Esophagus squamous epithelium (tissue), 5 donors: Measurements from ENCODE around the gene SUDS3. TPM values are rescaled to one million over a fixed set of nuclear protein-coding genes. Genes with fewer than 3 reads are reported as not detected.

ENCODE experiments used
- DNase-seq: peaks from one replicate; lab custom pipeline; 2025; lab: John Stamatoyannopoulos, UW
- H3K27ac ChIP-seq, 4 donors: fragments of 200-600 bp; sonication (generic); one replicate each; pipeline ENCODE4 v1.5.1; 2016 to 2019; ENCODE audit warnings: mild to moderate bottlenecking in 1 of 4
- H3K27me3 ChIP-seq, 4 donors: fragments of 200-600 bp; sonication (generic); 1 replicate in 3 of 4; 2 replicates in 1 of 4; pipeline versions ENCODE4 v1.5.1 to v1.6.0; 2017 to 2021; ENCODE audit warnings: antibody characterized with exemption in 1 of 4
- H3K36me3 ChIP-seq, 3 donors: fragments of 200-600 bp; sonication (generic); one replicate each; pipeline ENCODE4 v1.5.1; 2016 to 2019
- H3K4me1 ChIP-seq, 3 donors: fragments of 200-600 bp; sonication (generic); one replicate each; pipeline ENCODE4 v1.5.1; 2017 to 2019
- H3K4me3 ChIP-seq, 4 donors: fragments of 200-600 bp; sonication (generic); 1 replicate in 3 of 4; 2 replicates in 1 of 4; pipeline ENCODE4 v1.5.1; 2016 to 2019; ENCODE audit warnings: mild to moderate bottlenecking in 2 of 4, moderate library complexity in 1 of 4
- H3K9me3 ChIP-seq, 3 donors: fragments of 200-600 bp; sonication (generic); one replicate each; pipeline ENCODE4 v1.5.1; 2016 to 2019
- POLR2A ChIP-seq, 4 donors: fragments of 450-650 bp; IDR thresholded peaks; one replicate each; pipeline ENCODE4 v1.6.1; 2017; ENCODE audit warnings: antibody characterized with exemption in 4 of 4, mild to moderate bottlenecking in 4 of 4, moderate library complexity in 3 of 4
- WGBS, 2 donors: methylation state at CpG; one replicate each; pipeline ENCODE4 v1.1.5; 2018; 5-methylcytosine and 5-hydroxymethylcytosine counted together
- intact Hi-C: fragments of 100-400 bp; cut with DNase I; formaldehyde crosslinking; loops from one replicate; pipeline ENCODE4 v1.15.0; 2022
- total RNA-seq, 4 donors: library from RNA; depleted of rRNA; stranded (reverse); fragments of >200 nt; gene quantifications; one replicate each; pipeline ENCODE4 v1.1.0, GENCODE V29; 2016
- TF ChIP-seq, protein P1 (sequence below), 6 experiments: fragments of 450-650 bp in 4 of 6; fragments of 200-600 bp in 2 of 6; sonication (generic) in 2 of 6; IDR thresholded peaks; one replicate each; pipeline ENCODE4 v1.5.1; 2016 to 2019; ENCODE audit warnings: antibody characterized with exemption in 6 of 6, mild to moderate bottlenecking in 4 of 6, moderate library complexity in 4 of 6
- donor health status: DM: yes; HTN: yes; CAD: no.

Gene SUDS3
- total RNA-seq, 4 donors from 2014 or later = 43.3 to 55.0 (median 44.8) TPM

GRCh38 chr12:118448341-118448740 is 72.0 kb downstream of the SUDS3 start:
- Histone ChIP-seq H3K36me3 (no peaks in the 10 kb centered on the region), H3K27me3 (peaks cover 0 to 5% (median 0%) of the 10 kb centered on the region in 4 donors), H3K27ac (no peak overlapping the region), H3K4me1 (no peaks in the 10 kb centered on the region), H3K9me3 (no peaks in the 10 kb centered on the region), H3K4me3 (no peak overlapping the region)
- no peak for TF ChIP-seq POLR2A (IDR thresholded peaks at IDR 0.05)
- TF ChIP-seq, protein P1, sequence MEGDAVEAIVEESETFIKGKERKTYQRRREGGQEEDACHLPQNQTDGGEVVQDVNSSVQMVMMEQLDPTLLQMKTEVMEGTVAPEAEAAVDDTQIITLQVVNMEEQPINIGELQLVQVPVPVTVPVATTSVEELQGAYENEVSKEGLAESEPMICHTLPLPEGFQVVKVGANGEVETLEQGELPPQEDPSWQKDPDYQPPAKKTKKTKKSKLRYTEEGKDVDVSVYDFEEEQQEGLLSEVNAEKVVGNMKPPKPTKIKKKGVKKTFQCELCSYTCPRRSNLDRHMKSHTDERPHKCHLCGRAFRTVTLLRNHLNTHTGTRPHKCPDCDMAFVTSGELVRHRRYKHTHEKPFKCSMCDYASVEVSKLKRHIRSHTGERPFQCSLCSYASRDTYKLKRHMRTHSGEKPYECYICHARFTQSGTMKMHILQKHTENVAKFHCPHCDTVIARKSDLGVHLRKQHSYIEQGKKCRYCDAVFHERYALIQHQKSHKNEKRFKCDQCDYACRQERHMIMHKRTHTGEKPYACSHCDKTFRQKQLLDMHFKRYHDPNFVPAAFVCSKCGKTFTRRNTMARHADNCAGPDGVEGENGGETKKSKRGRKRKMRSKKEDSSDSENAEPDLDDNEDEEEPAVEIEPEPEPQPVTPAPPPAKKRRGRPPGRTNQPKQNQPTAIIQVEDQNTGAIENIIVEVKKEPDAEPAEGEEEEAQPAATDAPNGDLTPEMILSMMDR (IDR thresholded peaks at IDR 0.05) = no peak
- intact Hi-C loops = no loop called here
- no peak for DNase-seq
- 69 to 83% methylated on average over 1 of the region's 1 CpG for WGBS, 2 donors

- no peaks in the 10 kb centered on the region for H3K27me3 ChIP-seq
- 39 to 52% methylated on average over 3 of the region's 3 CpGs for WGBS, 2 donors
Measured at GRCh38 chr12:118455327-118455726, 79.0 kb downstream of the SUDS3 start.

DNA sequence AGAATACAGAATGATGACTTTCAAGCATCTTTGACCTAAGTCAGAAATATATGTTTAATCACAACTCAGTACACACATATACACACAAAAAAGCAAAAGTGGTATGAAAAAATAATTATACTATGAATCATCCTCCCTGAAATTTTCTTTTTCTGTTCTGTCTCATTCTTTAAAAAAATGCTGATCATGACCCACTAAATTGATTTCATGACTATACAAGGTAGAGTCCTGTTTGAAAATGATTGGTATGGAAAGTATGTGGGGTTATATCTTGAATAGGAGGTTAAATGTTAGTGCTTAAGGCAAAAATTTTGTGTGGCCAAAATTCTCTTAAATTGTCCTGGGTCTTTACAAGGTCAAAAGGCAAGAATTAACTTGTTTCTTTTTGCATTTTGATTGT is 80.4 kb downstream of the SUDS3 start:
- H3K36me3 ChIP-seq = no peaks in the 10 kb centered on the region
- H3K27me3 ChIP-seq = no peaks in the 10 kb centered on the region
- no peak overlapping the region for H3K27ac ChIP-seq
- no peak for DNase-seq
- intact Hi-C loops = no loop called here
- TF ChIP-seq, protein P1 (IDR thresholded peaks at IDR 0.05) = no peak
- no peak for TF ChIP-seq POLR2A (IDR thresholded peaks at IDR 0.05)
- no peak overlapping the region for H3K4me3 ChIP-seq
- H3K9me3 ChIP-seq = no peaks in the 10 kb centered on the region
- no peaks in the 10 kb centered on the region for H3K4me1 ChIP-seq

More at GRCh38 chr12:118455327-118455726, 79.0 kb downstream of the SUDS3 start:
- no peak overlapping the region for H3K4me3 ChIP-seq
- no peak for DNase-seq
- intact Hi-C loops = no loop called here
- no peaks in the 10 kb centered on the region for H3K36me3 ChIP-seq
- no peaks in the 10 kb centered on the region for H3K9me3 ChIP-seq
- TF ChIP-seq, protein P1 (IDR thresholded peaks at IDR 0.05) = no peak
- TF ChIP-seq POLR2A (IDR thresholded peaks at IDR 0.05) = no peak
- no peaks in the 10 kb centered on the region for H3K4me1 ChIP-seq
- H3K27ac ChIP-seq = no peak overlapping the region

GRCh38 chr12:118459110-118459509 is 82.8 kb downstream of the SUDS3 start:
- Histone ChIP-seq H3K27ac (no peak overlapping the region), H3K27me3 (no peaks in the 10 kb centered on the region), H3K4me1 (no peaks in the 10 kb centered on the region), H3K4me3 (no peak overlapping the region), H3K9me3 (no peaks in the 10 kb centered on the region), H3K36me3 (no peaks in the 10 kb centered on the region)
- no peak for DNase-seq
- intact Hi-C loops = no loop called here
- WGBS, 2 donors = 91 to 93% methylated on average over 4 of the region's 4 CpGs
- TF ChIP-seq, protein P1 (IDR thresholded peaks at IDR 0.05) = no peak
- TF ChIP-seq POLR2A (IDR thresholded peaks at IDR 0.05) = no peak

DNA sequence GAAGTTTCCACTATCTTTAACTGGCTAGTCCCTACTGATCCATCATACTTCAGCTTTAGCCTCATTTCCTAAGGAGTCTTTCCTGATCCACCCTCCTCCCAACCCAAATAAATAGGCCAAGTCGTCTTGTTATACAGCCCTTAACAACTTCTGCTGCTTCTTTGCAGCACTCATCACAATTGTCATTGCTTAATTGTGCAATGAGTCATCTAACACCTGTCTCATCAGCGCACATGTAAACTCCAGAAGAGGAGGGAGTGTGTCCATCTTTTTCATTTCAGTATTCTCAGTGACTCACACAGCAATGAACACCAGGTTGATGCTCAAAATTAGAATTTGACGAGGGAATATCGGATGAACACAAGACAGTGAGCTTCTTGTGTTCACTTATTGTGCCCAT is 87.3 kb downstream of the SUDS3 start:
- Histone ChIP-seq H3K9me3 (no peaks in the 10 kb centered on the region), H3K4me3 (no peak overlapping the region), H3K36me3 (no peaks in the 10 kb centered on the region), H3K27me3 (no peaks in the 10 kb centered on the region), H3K27ac (no peak overlapping the region), H3K4me1 (no peaks in the 10 kb centered on the region)
- 56 to 64% methylated on average over 4 of the region's 4 CpGs for WGBS, 2 donors
- TF ChIP-seq, protein P1 (IDR thresholded peaks at IDR 0.05) = no peak
- no peak for TF ChIP-seq POLR2A (IDR thresholded peaks at IDR 0.05)
- intact Hi-C loops = no loop called here
- DNase-seq = no peak
